GM21717 (cell line): ENCODE results near the gene KCTD19.

Source experiments
- ATAC-seq: cut with Tn5 transposase; IDR thresholded peaks from one replicate; pipeline ENCODE4 v1.9.1; 2021; ENCODE audit warnings: mild to moderate bottlenecking, moderate library complexity; ENCODE audit not compliant: unreplicated experiment

Gene KCTD19

DNA sequence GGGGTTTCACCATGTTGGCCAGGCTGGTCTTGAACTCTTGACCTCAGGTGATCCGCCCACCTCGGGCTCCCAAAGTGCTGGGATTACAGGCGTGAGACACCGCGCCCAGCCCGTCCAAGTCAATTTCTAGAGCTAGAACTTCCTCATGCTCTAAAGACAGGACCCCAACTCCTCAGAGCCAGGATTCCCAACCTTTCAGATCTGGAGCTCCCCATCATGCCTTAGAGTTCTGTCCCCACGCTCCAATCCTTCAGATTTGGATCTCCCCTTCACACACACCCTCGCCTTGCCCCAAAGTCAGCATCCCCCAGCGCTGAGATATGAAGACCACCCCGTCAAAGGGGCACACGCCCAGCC lies 448 bp downstream of the KCTD19 start:
- no peak for ATAC-seq

DNA sequence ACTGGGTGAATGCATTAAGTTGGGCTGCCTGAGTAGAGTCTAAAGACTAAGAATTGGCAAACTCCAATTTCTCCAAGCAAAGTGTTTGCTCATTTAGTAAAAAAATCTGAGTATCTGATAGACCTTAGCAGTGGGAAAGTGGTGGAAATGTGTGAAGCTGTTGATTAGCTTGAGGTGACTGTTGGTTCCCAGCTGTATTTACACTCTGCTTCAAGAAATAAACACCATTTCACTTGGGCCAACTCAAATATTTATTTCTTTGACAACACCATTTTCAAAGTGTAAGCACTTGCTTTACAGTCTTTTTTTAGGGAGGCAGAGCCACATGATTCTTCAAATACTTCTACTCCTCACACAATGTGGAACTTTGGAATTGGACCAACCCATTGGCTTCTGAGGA lies 8.7 kb downstream of the KCTD19 start:
- ATAC-seq = no peak

DNA sequence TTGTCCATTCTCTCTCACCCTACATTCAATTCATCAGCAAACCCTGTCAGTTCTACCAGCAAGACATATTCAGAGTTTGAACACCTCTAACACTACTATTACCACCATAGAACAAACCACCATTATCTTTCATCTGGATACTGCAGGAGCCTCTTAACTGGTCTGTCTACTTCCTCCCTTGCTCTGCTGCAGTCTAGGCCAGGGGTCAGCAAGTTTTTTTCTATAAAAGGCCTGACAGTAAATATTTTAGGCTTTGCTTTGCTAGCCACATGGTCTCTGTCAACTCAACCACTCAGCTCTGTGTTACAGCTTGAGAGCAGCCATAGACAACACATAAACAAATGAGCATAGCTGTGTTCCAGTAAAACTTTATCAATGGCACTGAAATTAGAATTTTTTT lies 13.8 kb downstream of the KCTD19 start:
- no peak for ATAC-seq

DNA sequence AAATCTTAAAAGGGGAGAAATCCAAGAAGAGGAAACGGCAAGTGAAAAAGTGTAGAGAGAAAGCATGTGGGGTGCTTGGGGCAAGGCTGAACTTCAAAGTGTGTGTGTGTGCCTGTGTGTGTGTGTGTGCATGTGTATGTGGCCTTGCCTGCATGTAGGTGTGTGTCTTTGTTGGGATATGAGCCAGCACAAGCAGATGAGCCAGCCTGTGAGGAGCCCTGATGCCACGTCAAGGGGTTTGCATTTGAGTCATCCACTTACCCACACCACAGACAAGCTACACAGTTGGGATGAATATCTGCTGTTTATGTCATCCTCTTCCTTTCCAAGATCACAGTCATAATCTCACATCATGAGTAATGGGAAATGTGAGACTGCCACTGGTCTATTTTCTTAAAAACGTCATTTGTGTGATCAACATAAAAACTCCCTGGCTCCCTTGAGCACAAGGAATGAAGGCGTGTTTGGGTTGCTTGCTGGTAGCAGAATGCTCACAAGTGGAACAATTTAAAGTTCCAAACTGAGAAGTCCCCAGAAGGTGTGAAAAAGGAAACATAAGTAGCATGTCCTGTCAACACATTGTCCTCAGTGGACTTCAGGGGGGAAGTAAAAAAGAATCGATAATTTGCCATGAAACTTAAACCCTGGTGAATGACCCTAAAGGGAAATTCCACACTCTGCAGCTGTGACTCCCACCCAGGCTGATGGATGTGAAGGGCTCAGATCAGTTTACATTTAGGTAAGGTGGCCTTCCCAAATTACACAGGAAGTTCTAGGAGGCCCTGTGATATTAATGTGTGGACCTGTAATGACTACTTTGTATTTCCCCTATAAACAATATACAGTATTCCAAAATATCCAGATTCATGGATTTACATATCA lies 14.7 kb downstream of the KCTD19 start:
- peak; percentile 76 for ATAC-seq

DNA sequence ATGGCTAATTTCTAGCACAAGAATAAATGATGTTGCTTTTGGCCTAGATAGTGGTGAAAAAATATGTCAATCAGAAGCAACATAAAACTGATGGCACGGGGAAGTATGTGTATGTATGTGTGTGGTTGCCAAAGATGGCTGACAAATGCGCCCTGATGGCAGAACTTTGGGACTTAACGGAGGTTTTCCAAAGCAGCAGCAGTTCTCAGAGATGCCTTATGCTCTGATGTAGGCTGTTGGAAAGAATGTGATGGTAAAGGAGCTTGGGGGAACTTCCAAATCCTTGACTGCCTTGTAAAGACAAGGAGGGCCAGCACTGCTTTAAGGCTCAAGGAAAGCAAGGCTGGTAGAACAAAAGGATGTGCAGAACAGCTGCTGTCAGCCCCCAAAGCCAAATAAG lies 16.0 kb downstream of the KCTD19 start:
- ATAC-seq = no peak

GRCh38 chr16:67305216-67306071 lies 21.1 kb downstream of the KCTD19 start:
- no peak for ATAC-seq

DNA sequence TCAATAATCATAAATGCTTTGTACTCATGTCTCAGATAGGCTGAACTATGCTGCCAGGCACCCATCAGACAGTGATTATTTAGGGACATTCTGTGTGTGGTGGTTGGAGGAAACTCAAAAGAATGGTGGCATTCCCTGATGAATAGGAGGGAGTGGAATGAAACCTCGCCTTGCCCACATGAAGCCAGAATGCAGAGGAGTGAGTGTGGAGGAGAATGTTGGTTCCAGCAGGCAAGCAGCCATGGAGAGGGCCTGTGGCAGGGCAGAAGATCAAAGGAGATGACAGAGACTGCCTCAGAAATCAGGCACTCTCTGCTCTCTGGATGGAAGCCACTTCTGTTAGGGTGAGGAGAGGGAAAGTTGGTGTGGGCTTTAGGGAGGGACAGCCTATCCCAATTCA lies 22.5 kb downstream of the KCTD19 start:
- no peak for ATAC-seq

DNA sequence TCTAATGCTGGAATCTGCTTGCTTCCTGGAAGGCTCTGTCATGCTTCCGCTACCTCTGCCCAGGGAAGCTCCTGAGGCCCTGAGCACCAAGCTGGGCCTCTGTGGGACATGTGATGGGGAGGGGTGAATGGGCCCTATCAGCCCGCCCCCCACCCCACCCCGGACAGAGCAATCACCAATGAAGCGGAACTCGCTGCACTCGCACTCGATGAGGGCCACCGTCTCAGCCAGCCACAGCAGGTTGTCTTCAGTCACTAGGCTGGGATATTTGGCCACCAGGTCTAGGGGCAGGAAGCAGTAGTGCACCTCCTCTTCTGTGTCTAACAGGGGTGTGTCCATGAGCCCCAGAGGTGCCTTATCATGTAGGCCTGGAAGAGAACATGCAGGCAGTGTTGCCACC lies 23.6 kb downstream of the KCTD19 start:
- no peak for ATAC-seq

- no peak for ATAC-seq
These were observed 24.5 kb downstream of the KCTD19 start for GRCh38 chr16:67302076-67302475.

DNA sequence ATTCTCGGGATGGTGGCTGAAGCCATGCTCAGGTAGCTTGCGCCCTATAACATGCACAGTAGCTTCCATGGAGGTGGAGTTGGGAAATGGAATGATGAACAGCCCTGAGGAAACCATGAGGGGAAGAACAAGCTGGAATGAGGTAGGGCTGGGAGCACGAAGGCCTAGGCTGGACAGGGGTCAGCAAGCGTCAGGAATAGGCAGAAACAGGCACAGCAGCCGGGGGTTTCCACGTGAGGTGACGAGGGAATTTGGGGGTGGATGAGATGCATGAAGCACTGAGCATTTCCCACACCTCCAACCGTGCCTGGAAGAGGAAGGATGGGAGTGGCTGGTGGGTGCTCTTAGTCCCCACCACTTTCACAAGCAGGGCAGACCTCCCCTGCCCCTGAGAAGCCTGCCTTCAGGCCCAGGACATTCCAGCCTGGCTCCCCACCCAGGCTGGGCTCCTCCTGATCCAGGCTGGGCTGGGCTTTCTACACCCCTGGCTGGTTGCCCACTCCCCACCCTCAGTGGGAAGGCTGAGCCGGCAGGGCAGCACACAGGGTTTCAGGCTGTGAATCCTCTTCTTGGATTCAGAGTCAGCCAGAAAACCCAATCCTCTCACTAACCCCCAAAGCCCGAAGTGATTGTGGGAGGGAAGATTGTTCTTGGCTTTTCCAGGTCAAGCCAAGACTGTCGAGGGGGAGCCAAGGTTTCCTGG lies 25.3 kb downstream of the KCTD19 start:
- ATAC-seq = no peak

DNA sequence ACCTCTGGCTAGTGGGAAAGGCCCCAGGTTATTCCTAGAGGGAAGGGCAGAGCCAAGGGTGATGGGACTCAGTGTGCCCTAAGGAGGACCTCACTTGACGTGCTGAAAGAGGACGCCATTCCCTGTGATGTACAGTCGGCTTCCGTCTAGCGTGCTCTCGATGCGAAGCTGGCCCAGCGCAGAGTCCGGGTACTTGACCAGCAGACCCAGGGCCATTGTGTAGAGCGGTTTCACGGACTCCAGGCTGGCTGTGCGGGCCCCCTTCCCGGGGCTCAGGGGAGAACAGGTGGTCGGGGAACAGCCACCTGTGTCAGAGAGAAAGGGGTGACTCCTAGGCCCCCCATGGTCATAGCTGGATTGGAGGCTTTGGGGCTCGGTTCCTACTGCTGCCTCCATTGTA lies 27.3 kb downstream of the KCTD19 start:
- ATAC-seq = no peak

DNA sequence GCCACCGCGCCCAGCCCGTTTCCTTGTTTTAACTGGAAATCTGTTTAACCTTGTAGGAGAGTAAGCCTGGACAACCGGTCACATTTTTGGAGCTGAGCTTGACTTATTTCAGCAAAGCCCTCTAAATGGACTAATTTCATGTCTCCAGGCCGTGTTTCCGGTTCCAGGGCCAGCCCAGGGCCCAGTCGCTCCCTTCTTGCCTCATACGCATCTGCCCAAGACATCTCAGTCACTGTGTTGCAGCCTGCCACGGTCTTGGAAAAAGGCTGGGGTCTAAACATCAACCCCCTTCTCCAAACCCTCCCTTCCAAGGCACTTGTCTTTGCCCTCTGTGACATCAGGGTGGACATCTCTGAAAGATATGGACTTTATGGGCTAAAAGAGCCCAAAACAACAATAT lies 28.3 kb downstream of the KCTD19 start:
- no peak for ATAC-seq

- ATAC-seq = no peak
These were observed 30.1 kb downstream of the KCTD19 start for GRCh38 chr16:67296420-67296819.

DNA sequence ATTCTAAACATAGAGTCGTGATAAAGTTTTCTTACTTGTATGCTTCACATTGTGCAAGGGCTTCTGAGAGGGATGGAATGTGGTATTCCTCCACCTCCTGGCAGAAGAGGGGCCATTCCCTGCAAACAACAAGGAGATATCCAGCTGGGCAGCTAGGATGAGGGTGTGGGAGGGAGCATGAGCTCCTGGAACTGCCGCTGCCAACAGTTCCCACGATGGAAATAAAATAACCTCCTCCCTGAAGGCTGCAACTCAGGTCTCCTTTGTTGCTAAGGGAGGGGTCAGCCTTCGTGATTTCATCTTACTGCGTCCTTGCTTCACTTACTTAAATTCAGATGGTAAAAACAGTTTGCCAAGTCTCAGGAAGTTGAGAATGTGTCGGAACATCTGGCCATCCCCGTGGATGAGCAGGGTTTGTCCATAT lies 31.6 kb downstream of the KCTD19 start:
- no peak for ATAC-seq

DNA sequence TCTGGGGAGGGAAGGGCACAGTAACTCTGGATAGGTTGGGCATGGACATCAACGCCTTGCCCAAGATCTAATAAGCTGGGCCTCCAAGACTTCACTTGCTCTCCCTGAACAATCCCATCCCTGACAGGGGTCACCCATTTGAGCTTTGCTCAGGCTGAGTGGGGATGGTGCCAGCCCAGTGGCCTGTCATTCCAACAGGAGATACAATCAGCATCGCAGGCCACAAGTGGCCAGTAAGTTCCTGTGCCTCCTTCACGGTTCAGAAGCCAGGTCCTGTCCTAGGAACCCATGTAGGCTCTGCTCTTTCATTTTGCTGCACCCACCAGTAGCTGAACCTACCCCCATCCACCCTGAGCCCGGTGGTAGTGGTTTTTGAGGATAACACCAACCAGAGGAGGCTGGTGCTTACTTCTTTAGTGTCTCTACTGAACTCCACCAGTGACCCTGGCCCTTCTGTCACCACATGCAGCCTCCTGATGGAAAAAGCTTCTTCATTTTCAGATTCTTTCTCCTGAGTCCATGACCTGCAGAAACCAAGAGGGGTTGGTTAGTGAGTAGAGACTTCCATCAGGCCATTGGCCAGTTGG lies 32.3 kb downstream of the KCTD19 start:
- no peak for ATAC-seq

DNA sequence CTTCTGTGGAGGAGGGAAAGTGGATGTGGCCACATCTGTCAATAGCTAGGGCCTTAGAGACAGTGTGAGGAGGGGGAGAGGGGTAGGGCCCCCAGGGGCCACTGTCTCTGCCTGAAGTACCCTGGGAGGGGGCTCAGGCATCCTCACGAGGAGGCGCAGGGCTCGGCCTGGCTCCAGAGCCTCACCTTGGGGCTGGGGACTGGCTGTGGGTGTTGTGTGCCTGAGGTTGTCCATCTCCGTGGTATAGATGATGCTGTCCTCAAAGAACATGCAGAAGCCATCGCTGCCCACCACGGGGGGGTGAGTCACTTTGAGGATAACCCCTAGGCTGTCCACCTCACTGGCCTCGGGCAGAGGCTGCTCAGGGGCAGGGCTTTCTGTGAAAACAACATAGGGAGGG lies 35.1 kb downstream of the KCTD19 start:
- ATAC-seq = no peak

- no peak for ATAC-seq
These were observed 38.6 kb downstream of the KCTD19 start for GRCh38 chr16:67287960-67288359.

DNA sequence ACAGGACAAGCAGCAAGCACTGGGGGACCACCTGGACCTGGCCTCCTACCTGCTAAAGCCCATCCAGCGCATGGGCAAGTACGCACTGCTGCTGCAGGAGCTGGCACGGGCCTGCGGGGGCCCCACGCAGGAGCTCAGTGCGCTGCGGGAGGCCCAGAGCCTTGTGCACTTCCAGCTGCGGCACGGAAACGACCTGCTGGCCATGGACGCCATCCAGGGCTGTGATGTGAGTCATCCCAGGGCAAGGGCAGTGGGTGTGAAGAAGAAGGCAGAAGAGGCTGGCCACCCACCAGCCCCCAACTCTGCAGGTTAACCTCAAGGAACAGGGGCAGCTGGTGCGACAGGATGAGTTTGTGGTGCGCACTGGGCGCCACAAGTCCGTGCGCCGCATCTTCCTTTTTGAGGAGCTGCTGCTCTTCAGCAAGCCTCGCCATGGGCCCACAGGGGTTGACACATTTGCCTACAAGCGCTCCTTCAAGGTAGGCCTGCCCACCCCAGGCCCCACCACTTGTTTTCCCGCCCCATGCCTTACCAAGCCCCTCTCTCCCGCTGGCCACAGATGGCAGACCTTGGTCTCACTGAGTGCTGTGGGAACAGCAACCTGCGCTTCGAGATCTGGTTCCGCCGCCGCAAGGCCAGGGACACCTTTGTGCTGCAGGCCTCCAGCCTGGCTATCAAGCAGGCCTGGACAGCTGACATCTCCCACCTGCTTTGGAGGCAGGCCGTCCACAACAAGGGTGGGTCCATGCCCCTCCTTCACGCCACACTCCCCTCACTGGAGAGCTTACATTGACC lies 39.9 kb downstream of the KCTD19 start:
- ATAC-seq = no peak

- no peak for ATAC-seq
These were observed 41.6 kb downstream of the KCTD19 start for GRCh38 chr16:67284699-67285646.
